Keratinocyte (primary cell): ENCODE measurements around the gene DNAJC25. TPM values are rescaled to one million over a fixed set of nuclear protein-coding genes. Genes with fewer than 3 reads are reported as not detected.

ENCODE experiments used
- DNase-seq: peaks from one replicate; pipeline ENCODE4 v3.0.0-alpha.2; 2011; ENCODE audit warnings: low read depth, missing footprints, low spot score
- FAIRE-seq: peaks from 2 replicates; lab custom pipeline; 2011; peaks lifted over from hg19 to GRCh38; lab: Jason Lieb, UNC
- H2AFZ ChIP-seq: 2 replicates; pipeline ENCODE4 v1.6.0; 2012; ENCODE audit warnings: low read length, control low read depth, inconsistent platforms; ENCODE audit not compliant: control insufficient read depth
- H3K27ac ChIP-seq: 2 replicates; pipeline ENCODE4 v1.5.1; 2011; ENCODE audit warnings: low read length; ENCODE audit not compliant: control insufficient read depth, insufficient read depth
- H3K27me3 ChIP-seq: 3 replicates; pipeline ENCODE4 v1.6.0; 2011; ENCODE audit warnings: low read length; ENCODE audit not compliant: control insufficient read depth, insufficient read depth; ENCODE audit errors: extremely low read depth
- H3K36me3 ChIP-seq, 2 experiments: 2 replicates in 1 of 2; 3 replicates in 1 of 2; pipeline ENCODE4 v1.5.1; 2011; ENCODE audit warnings: low read length in 2 of 2, mild to moderate bottlenecking in 1 of 2; ENCODE audit not compliant: control insufficient read depth in 2 of 2, insufficient read depth in 2 of 2; ENCODE audit errors: extremely low read depth in 1 of 2
- H3K4me1 ChIP-seq: 3 replicates; pipeline ENCODE4 v1.5.1; 2011; ENCODE audit warnings: low read length; ENCODE audit not compliant: control insufficient read depth, insufficient read depth; ENCODE audit errors: extremely low read depth
- H3K4me2 ChIP-seq: 3 replicates; pipeline ENCODE4 v1.6.0; 2011; ENCODE audit warnings: low read depth, low read length; ENCODE audit not compliant: control insufficient read depth, insufficient read depth; ENCODE audit errors: extremely low read depth
- H3K4me3 ChIP-seq, 3 experiments: fragments of 200-600 bp in 1 of 3; sonication (generic) in 1 of 3; 2 replicates in 2 of 3; 3 replicates in 1 of 3; pipeline ENCODE4 v1.5.1; 2011 to 2016; ENCODE audit warnings: low read length in 3 of 3, mild to moderate bottlenecking in 3 of 3, control low read depth in 2 of 3, inconsistent platforms in 1 of 3, low read depth in 1 of 3, mixed read lengths in 1 of 3, mixed run types in 1 of 3, moderate library complexity in 1 of 3; ENCODE audit not compliant: control insufficient read depth in 2 of 3, insufficient read depth in 2 of 3; ENCODE audit errors: extremely low read depth in 1 of 3
- H3K79me2 ChIP-seq: 2 replicates; pipeline ENCODE4 v1.6.0; 2012; ENCODE audit warnings: low read length; ENCODE audit not compliant: control insufficient read depth, insufficient read depth
- H3K9ac ChIP-seq: 3 replicates; pipeline ENCODE4 v1.6.0; 2011; ENCODE audit warnings: low read length; ENCODE audit not compliant: control insufficient read depth, insufficient read depth; ENCODE audit errors: extremely low read depth
- H3K9me1 ChIP-seq: 3 replicates; pipeline ENCODE4 v1.6.0; 2011; ENCODE audit warnings: low read length; ENCODE audit not compliant: control insufficient read depth, insufficient read depth; ENCODE audit errors: extremely low read depth
- H3K9me3 ChIP-seq: 2 replicates; pipeline ENCODE4 v1.5.1; 2012; ENCODE audit warnings: low read depth, low read length; ENCODE audit not compliant: control insufficient read depth
- H4K20me1 ChIP-seq: 3 replicates; pipeline ENCODE4 v1.6.0; 2011; ENCODE audit warnings: low read length; ENCODE audit not compliant: control insufficient read depth, insufficient read depth; ENCODE audit errors: extremely low read depth
- EZH2 ChIP-seq: IDR thresholded peaks from one replicate; pipeline ENCODE4 v1.6.1; 2012; ENCODE audit warnings: inconsistent platforms, mild to moderate bottlenecking, low read length, moderate library complexity
- dilution Hi-C: fragments of 300-500 bp; cut with MboI; formaldehyde crosslinking; loops from one replicate; pipeline ENCODE4 v1.7.0; 2020; ENCODE audit warnings: low sequenced_read_pairs; ENCODE audit not compliant: extremely low pct_ligation_motif_present
- polyA plus RNA-seq, 5 experiments: library from polyadenylated mRNA; depleted of rRNA in 3 of 5; stranded (reverse) in 3 of 5; stranded (forward) in 1 of 5; unstranded in 1 of 5; fragments of >200 nt; gene quantifications; 1 replicate in 1 of 5; 2 replicates in 3 of 5; 3 replicates in 1 of 5; pipeline versions ENCODE4 v1.2.1 to v1.2.3, GENCODE V29; 2011 to 2012; ENCODE audit warnings: missing spikeins in 2 of 5, low read depth in 1 of 5, low replicate concordance in 1 of 5
- TF ChIP-seq, protein P1 (sequence below), 3 experiments: IDR thresholded peaks in 1 of 3; conservative IDR thresholded peaks in 1 of 3; optimal IDR thresholded peaks in 1 of 3; 2 replicates in 2 of 3; 3 replicates in 1 of 3; pipeline versions ENCODE3 to v1.5.1; 2011; ENCODE audit warnings: low read length in 3 of 3, mild to moderate bottlenecking in 3 of 3, moderate library complexity in 2 of 3, control low read depth in 1 of 3, inconsistent platforms in 1 of 3; ENCODE audit not compliant: insufficient read depth in 2 of 3; ENCODE audit errors: extremely low read depth in 1 of 3

Gene DNAJC25
- polyA plus RNA-seq, 1 donor (not counting 4 experiments of a cell fraction or from before 2014, with no cell fraction given) = 7.3 TPM

DNA sequence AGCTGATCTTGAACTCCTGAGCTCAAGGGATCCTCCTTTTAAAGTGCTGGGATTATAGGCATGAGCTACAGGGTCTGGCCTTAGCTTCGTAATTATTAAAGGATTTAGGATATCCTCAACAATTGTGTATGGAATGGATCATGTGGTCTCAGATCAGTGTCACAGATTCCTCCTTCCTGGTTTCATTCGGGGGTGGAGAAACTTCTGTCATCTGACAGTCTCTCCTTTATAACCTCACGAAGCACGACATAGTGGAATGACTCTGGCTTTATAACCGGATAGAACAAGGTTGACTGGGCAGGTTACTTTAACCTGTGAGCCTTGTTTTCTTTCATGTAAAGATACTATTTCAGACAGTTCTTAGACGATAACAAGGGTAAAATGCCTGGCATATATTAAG is 25.9 kb downstream of the DNAJC25 start:
- Histone ChIP-seq H3K9me1 (no peaks in the 10 kb centered on the region), H3K27ac (no peak overlapping the region), H3K79me2 (peaks cover 3% of the 10 kb centered on the region), H3K36me3 (peaks cover 1 to 4% of the 10 kb centered on the region in 2 experiments), H3K4me3 (no peak overlapping the region), H3K9me3 (no peaks in the 10 kb centered on the region), H3K9ac (no peak overlapping the region), H3K4me2 (no peak overlapping the region), H3K4me1 (peaks cover 5% of the 10 kb centered on the region), H4K20me1 (no peaks in the 10 kb centered on the region), H2AFZ (no peak overlapping the region), H3K27me3 (no peaks in the 10 kb centered on the region)
- TF ChIP-seq, protein P1, sequence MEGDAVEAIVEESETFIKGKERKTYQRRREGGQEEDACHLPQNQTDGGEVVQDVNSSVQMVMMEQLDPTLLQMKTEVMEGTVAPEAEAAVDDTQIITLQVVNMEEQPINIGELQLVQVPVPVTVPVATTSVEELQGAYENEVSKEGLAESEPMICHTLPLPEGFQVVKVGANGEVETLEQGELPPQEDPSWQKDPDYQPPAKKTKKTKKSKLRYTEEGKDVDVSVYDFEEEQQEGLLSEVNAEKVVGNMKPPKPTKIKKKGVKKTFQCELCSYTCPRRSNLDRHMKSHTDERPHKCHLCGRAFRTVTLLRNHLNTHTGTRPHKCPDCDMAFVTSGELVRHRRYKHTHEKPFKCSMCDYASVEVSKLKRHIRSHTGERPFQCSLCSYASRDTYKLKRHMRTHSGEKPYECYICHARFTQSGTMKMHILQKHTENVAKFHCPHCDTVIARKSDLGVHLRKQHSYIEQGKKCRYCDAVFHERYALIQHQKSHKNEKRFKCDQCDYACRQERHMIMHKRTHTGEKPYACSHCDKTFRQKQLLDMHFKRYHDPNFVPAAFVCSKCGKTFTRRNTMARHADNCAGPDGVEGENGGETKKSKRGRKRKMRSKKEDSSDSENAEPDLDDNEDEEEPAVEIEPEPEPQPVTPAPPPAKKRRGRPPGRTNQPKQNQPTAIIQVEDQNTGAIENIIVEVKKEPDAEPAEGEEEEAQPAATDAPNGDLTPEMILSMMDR (optimal IDR thresholded peaks at IDR 0.05 in 1 of 3, IDR thresholded peaks at IDR 0.05 in 1 of 3, conservative IDR thresholded peaks at IDR 0.05 in 1 of 3; ENCODE audit: extremely low read depth in 1 of 3, insufficient read depth in 2 of 3, low read length in 3 of 3) = no peak
- no peak for TF ChIP-seq EZH2
- FAIRE-seq (no peak), DNase-seq (no peak)
- dilution Hi-C loops = no loop called here

DNA sequence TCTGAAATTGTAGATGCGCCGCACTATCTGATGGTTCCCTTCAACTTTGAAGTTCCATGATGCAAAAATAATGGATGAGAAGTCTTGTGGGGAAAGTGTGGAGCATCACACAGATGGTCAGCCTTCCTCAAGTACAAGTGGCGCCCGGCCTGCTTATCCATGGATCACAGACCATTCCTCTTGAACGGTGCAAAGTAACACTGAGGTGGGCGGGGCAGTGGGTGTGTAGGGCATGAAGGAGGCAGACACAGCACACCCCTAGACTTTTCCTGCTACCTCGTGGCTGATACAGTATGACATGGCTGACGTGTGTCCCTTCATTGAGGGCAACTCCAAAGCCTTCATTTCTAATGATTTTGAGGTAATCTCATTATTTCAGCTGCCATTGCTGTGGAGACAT is 27.8 kb downstream of the DNAJC25 start:
- Histone ChIP-seq H3K27me3 (no peaks in the 10 kb centered on the region), H3K79me2 (peaks cover 20% of the 10 kb centered on the region), H3K9me1 (no peaks in the 10 kb centered on the region), H3K36me3 (peaks cover under 1 to 1% of the 10 kb centered on the region in 2 experiments), H3K27ac (no peak overlapping the region), H3K4me2 (no peak overlapping the region), H3K4me3 (no peak overlapping the region), H4K20me1 (peaks cover 3% of the 10 kb centered on the region), H2AFZ (no peak overlapping the region), H3K9ac (no peak overlapping the region), H3K9me3 (no peaks in the 10 kb centered on the region), H3K4me1 (peaks cover 19% of the 10 kb centered on the region)
- dilution Hi-C loops = no loop called here
- DNase-seq (no peak), FAIRE-seq (no peak)
- TF ChIP-seq EZH2 = no peak
- TF ChIP-seq, protein P1 (optimal IDR thresholded peaks at IDR 0.05 in 1 of 3, IDR thresholded peaks at IDR 0.05 in 1 of 3, conservative IDR thresholded peaks at IDR 0.05 in 1 of 3; ENCODE audit: extremely low read depth in 1 of 3, insufficient read depth in 2 of 3, low read length in 3 of 3) = no peak
